Rectal smooth muscle tissue (tissue), 1 donor: ENCODE measurements around the gene SLC2A5.

Source experiments
- H3K27ac ChIP-seq: one replicate; pipeline ENCODE4 v1.7.0; 2013; ENCODE audit warnings: low read depth, low read length, inconsistent platforms
- H3K27me3 ChIP-seq: one replicate; pipeline ENCODE4 v1.7.0; 2013; ENCODE audit warnings: low read length; ENCODE audit not compliant: control insufficient read depth, insufficient read depth
- H3K36me3 ChIP-seq: one replicate; pipeline ENCODE4 v1.7.0; 2013; ENCODE audit warnings: low read length; ENCODE audit not compliant: control insufficient read depth, insufficient read depth
- H3K4me1 ChIP-seq: one replicate; pipeline ENCODE4 v1.7.0; 2013; ENCODE audit warnings: low read length; ENCODE audit not compliant: control insufficient read depth, insufficient read depth
- H3K4me3 ChIP-seq: one replicate; pipeline ENCODE4 v1.7.0; 2013; ENCODE audit warnings: low read length
- H3K9ac ChIP-seq: one replicate; pipeline ENCODE4 v1.7.0; 2013; ENCODE audit warnings: low read length

The SLC2A5 gene

GRCh38 chr1:9019896-9020295 lies 49.5 kb downstream of the SLC2A5 start:
- Histone ChIP-seq H3K27ac (no peak overlapping the region), H3K4me1 (no peaks in the 10 kb centered on the region), H3K27me3 (no peaks in the 10 kb centered on the region), H3K4me3 (no peak overlapping the region), H3K9ac (no peak overlapping the region), H3K36me3 (no peaks in the 10 kb centered on the region)

- H3K27ac ChIP-seq: no peak overlapping the region
- H3K4me1 ChIP-seq: no peaks in the 10 kb centered on the region
- H3K9ac ChIP-seq: no peak overlapping the region
- no peaks in the 10 kb centered on the region for H3K27me3 ChIP-seq
- H3K4me3 ChIP-seq: no peak overlapping the region
- no peaks in the 10 kb centered on the region for H3K36me3 ChIP-seq
Observed at GRCh38 chr1:9018333-9018732, 51.1 kb downstream of the SLC2A5 start.

GRCh38 chr1:9016455-9016854 lies 53.0 kb downstream of the SLC2A5 start:
- H3K4me1 ChIP-seq: no peaks in the 10 kb centered on the region
- no peak overlapping the region for H3K4me3 ChIP-seq
- H3K36me3 ChIP-seq: no peaks in the 10 kb centered on the region
- no peak overlapping the region for H3K27ac ChIP-seq
- H3K27me3 ChIP-seq: no peaks in the 10 kb centered on the region
- H3K9ac ChIP-seq: no peak overlapping the region

- Histone ChIP-seq H3K4me3 (no peak overlapping the region), H3K9ac (no peak overlapping the region), H3K27me3 (no peaks in the 10 kb centered on the region), H3K27ac (no peak overlapping the region), H3K36me3 (no peaks in the 10 kb centered on the region), H3K4me1 (no peaks in the 10 kb centered on the region)
Observed at GRCh38 chr1:9014475-9015375, 54.7 kb downstream of the SLC2A5 start.

- Histone ChIP-seq H3K27ac (no peak overlapping the region), H3K36me3 (no peaks in the 10 kb centered on the region)
Observed at GRCh38 chr1:9013819-9014218, 55.6 kb downstream of the SLC2A5 start.

GRCh38 chr1:9010781-9011323 lies 58.6 kb downstream of the SLC2A5 start:
- H3K4me3 ChIP-seq: no peak overlapping the region
- no peak overlapping the region for H3K27ac ChIP-seq
- H3K4me1 ChIP-seq: no peaks in the 10 kb centered on the region
- no peaks in the 10 kb centered on the region for H3K36me3 ChIP-seq
- no peaks in the 10 kb centered on the region for H3K27me3 ChIP-seq
- no peak overlapping the region for H3K9ac ChIP-seq

More at GRCh38 chr1:9013819-9014218, 55.6 kb downstream of the SLC2A5 start:
- H3K4me3 ChIP-seq: no peak overlapping the region
- no peak overlapping the region for H3K9ac ChIP-seq
- H3K27me3 ChIP-seq: no peaks in the 10 kb centered on the region
- no peaks in the 10 kb centered on the region for H3K4me1 ChIP-seq

- no peak overlapping the region for H3K27ac ChIP-seq
- no peak overlapping the region for H3K4me3 ChIP-seq
- H3K4me1 ChIP-seq: no peaks in the 10 kb centered on the region
- no peaks in the 10 kb centered on the region for H3K27me3 ChIP-seq
- H3K9ac ChIP-seq: no peak overlapping the region
- H3K36me3 ChIP-seq: no peaks in the 10 kb centered on the region
Observed at GRCh38 chr1:9009438-9010370, 59.7 kb downstream of the SLC2A5 start.

- Histone ChIP-seq H3K27me3 (no peaks in the 10 kb centered on the region), H3K36me3 (no peaks in the 10 kb centered on the region), H3K4me3 (no peak overlapping the region), H3K9ac (no peak overlapping the region), H3K27ac (no peak overlapping the region), H3K4me1 (no peaks in the 10 kb centered on the region)
Observed at GRCh38 chr1:9008236-9008635, 61.2 kb downstream of the SLC2A5 start.

GRCh38 chr1:9006956-9007615 lies 62.3 kb downstream of the SLC2A5 start:
- H3K36me3 ChIP-seq: no peaks in the 10 kb centered on the region
- no peak overlapping the region for H3K4me3 ChIP-seq
- H3K9ac ChIP-seq: no peak overlapping the region
- no peaks in the 10 kb centered on the region for H3K4me1 ChIP-seq
- H3K27me3 ChIP-seq: no peaks in the 10 kb centered on the region
- no peak overlapping the region for H3K27ac ChIP-seq

- no peaks in the 10 kb centered on the region for H3K4me1 ChIP-seq
- no peaks in the 10 kb centered on the region for H3K36me3 ChIP-seq
- no peak overlapping the region for H3K9ac ChIP-seq
- no peak overlapping the region for H3K4me3 ChIP-seq
- no peak overlapping the region for H3K27ac ChIP-seq
- no peaks in the 10 kb centered on the region for H3K27me3 ChIP-seq
Observed at GRCh38 chr1:9005395-9005708, 64.1 kb downstream of the SLC2A5 start.

- no peak overlapping the region for H3K27ac ChIP-seq
- no peak overlapping the region for H3K4me3 ChIP-seq
- H3K27me3 ChIP-seq: no peaks in the 10 kb centered on the region
- H3K9ac ChIP-seq: no peak overlapping the region
- H3K36me3 ChIP-seq: no peaks in the 10 kb centered on the region
- no peaks in the 10 kb centered on the region for H3K4me1 ChIP-seq
Observed at GRCh38 chr1:9004700-9005394, 64.6 kb downstream of the SLC2A5 start.
